Adipose tissue (tissue), 3 donors: Measurements from ENCODE around the gene PCDHA9. TPM values are rescaled to one million over a fixed set of nuclear protein-coding genes. Genes with fewer than 3 reads are reported as not detected.
"Not testable (repeated sequence)": the region's sequence is repeated elsewhere in the genome, so short reads cannot be mapped to it uniquely, and the experiment has no call there.

Source experiments
- H3K27ac ChIP-seq: one replicate; pipeline ENCODE4 v1.5.1; 2013; ENCODE audit warnings: low read depth, low read length
- WGBS, 3 donors: extraction: QIAGEN DNeasy Blood & Tissue Kit; methylation state at CpG; one replicate each; pipeline ENCODE4 v1.1.7; 2013; 5-methylcytosine and 5-hydroxymethylcytosine counted together
- polyA plus RNA-seq, 3 donors: library from polyadenylated mRNA; stranded (reverse); fragments of 200-250 nt; gene quantifications; one replicate each; pipeline ENCODE4 v1.2.3, GENCODE V29; 2013
- donor health status: healthy with polysubstance abuse.
- donor health status: Bipolar disorder and iron deficiency.
- donor health status: healthy.

The PCDHA9 gene
- polyA plus RNA-seq, 3 donors = 0.02 TPM; not detected in 2

DNA sequence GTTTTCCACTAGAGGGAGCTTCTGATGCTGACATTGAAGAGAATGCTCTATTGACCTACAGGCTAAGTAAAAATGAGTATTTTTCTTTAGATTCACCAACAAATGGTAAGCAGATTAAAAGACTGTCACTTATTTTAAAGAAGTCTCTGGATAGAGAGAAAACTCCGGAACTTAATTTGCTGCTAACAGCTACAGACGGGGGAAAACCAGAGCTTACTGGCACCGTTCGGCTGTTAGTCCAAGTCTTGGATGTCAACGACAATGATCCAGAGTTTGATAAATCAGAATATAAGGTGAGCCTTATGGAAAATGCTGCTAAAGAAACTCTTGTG is 21.3 kb downstream of the PCDHA9 start:
- WGBS, 3 donors = 51 to 58% (median 54%) methylated on average over 5 of the region's 5 CpGs

GRCh38 chr5:140870221-140871201 is 22.3 kb downstream of the PCDHA9 start:
- 42 to 43% (median 42%) methylated on average over 111 to 114 of the region's 114 CpGs for WGBS, 3 donors
- no peak overlapping the region for H3K27ac ChIP-seq

More for the DNA sequence above, 21.3 kb downstream of the PCDHA9 start:
- no peak overlapping the region for H3K27ac ChIP-seq

DNA sequence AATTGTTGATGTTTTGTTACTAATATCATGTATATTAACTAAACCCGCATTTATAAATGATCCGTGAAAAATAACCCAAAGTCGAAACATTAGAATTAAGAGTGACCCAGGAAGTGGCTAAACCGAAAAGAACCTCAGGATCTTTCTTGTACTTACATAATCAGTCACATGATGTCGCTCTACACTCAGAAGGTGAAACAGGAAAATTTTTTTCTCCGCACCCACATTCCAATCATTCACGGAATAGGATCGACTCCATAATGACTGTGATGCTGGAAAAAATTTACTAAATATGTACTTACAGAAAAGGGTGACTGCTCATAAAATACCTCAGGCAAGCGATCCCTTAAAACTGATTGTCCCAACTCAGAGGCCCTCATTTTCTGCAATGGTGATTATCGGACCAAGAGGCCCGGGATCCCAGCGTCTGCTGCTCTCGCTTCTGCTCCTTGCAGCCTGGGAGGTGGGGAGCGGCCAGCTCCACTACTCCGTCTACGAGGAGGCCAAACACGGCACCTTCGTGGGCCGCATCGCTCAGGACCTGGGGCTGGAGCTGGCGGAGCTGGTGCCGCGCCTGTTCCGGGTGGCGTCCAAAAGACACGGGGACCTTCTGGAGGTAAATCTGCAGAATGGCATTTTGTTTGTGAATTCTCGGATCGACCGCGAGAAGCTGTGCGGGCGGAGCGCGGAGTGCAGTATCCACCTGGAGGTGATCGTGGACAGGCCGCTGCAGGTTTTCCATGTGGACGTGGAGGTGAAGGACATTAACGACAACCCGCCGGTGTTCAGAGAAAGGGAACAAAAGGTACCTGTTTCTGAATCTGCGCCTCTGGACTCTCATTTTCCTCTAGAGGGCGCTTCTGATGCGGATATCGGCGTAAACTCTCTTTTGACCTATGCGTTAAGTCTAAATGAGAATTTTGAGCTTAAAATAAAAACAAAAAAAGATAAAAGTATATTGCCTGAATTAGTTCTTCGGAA is 27.2 kb downstream of the PCDHA9 start, which contains the start of gene PCDHA12:
Gene PCDHA12 (plus strand): TSS at position 224 of the 981 bp plus-strand sequence. CDS start 165 bp downstream, at position 389.
- 14 to 20% (median 15%) methylated on average over 47 of the region's 47 CpGs for WGBS, 3 donors
- H3K27ac ChIP-seq = no peak within 1 kb of the TSS

- 38 to 39% (median 38%) methylated on average over 80 of the region's 80 CpGs for WGBS, 3 donors
- not testable (repeated sequence) for H3K27ac ChIP-seq
These were observed 28.5 kb downstream of the PCDHA9 start for GRCh38 chr5:140876541-140877261.

- 43 to 44% (median 44%) methylated on average over 26 to 37 of the region's 37 CpGs for WGBS, 3 donors
- no peak overlapping the region for H3K27ac ChIP-seq
These were observed 29.0 kb downstream of the PCDHA9 start for GRCh38 chr5:140877262-140877581.

DNA sequence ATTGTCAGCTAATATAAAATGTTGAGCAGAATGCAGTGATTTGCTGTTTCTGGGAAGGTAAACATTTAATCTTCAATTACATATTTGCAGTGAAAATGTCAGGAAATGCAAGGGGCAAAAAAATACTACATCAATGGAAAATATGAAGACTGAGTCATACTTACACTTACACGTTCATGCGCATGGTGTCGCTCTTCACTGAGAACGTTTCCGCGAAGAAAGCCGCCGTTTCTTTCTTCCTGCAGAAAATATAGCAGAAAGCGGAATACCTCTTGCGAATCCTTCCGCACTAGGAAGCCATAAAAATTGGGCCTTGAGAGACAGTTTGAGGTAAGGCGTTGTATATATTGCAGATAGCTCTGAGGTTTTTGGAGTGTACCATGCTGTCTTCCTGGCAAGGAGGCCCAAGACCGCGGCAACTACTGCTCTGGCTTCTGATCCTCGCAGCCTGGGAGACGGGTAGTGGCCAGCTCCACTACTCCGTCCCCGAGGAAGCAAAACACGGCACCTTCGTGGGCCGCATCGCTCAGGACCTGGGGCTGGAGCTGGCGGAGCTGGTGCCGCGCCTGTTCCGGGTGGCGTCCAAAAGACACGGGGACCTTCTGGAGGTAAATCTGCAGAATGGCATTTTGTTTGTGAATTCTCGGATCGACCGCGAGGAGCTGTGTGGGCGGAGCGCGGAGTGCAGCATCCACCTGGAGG is 33.9 kb downstream of the PCDHA9 start, which contains the start of gene PCDHA13:
Gene PCDHA13 (plus strand): TSS at position 236 of the 702 bp plus-strand sequence. CDS start 145 bp downstream, at position 381.
- WGBS, 3 donors = 9 to 11% (median 10%) methylated on average over 31 to 33 of the region's 35 CpGs
- no peak within 1 kb of the TSS for H3K27ac ChIP-seq

DNA sequence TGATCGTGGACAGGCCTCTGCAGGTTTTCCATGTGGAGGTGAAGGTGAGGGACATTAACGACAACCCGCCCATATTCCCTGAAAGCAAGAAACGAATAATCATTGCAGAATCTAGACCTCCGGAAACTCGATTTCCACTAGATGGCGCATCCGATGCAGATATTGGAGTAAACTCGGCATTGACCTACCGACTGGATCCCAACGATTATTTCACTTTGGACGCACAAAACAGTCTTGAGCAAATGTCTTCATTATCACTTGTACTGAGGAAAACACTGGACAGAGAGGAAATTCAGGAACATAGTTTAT is 34.4 kb downstream of the PCDHA9 start:
- no peak overlapping the region for H3K27ac ChIP-seq
- 12 to 16% (median 14%) methylated on average over 12 of the region's 12 CpGs for WGBS, 3 donors

DNA sequence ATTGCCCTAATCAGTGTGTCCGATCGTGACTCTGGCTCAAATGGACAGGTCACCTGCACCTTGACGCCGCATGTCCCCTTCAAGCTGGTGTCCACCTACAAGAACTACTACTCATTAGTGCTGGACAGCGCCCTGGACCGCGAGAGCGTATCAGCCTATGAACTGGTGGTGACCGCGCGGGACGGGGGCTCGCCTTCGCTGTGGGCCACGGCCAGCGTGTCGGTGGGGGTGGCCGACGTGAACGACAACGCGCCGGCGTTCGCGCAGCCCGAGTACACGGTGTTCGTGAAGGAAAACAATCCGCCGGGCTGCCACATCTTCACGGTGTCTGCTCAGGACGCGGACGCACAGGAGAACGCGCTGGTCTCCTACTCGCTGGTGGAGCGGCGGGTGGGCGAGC is 35.2 kb downstream of the PCDHA9 start:
- WGBS, 3 donors = 37 to 42% (median 38%) methylated on average over 41 of the region's 41 CpGs
- H3K27ac ChIP-seq = no peak overlapping the region

GRCh38 chr5:140883927-140884697 is 35.9 kb downstream of the PCDHA9 start:
- no peak overlapping the region for H3K27ac ChIP-seq
- 30 to 41% (median 33%) methylated on average over 67 to 79 of the region's 79 CpGs for WGBS, 3 donors

Other genes starting within 250 kb of the PCDHA9 start
- 100 to 1,000 TPM in 1 of 3 donors, 10 to 100 TPM in 2; 14.1 to 162 (median 73.4) TPM for gene CD14, start 215.2 kb upstream of the PCDHA9 start, polyA plus RNA-seq
- 10 to 100 TPM; 12.6 to 18.7 (median 17.5) TPM for gene TMCO6, start 208.9 kb upstream of the PCDHA9 start, polyA plus RNA-seq
- gene NDUFA2, start 200.8 kb upstream of the PCDHA9 start, polyA plus RNA-seq = 100 to 1,000 TPM in 2 of 3 donors, 10 to 100 TPM in 1; 89.9 to 200 (median 187) TPM
- 10 to 100 TPM; 39.8 to 70.2 (median 65.8) TPM for gene IK, start 200.6 kb upstream of the PCDHA9 start, polyA plus RNA-seq
- 10 to 100 TPM; 12.1 to 16.9 (median 15.7) TPM for gene WDR55, start 183.5 kb upstream of the PCDHA9 start, polyA plus RNA-seq
- 1 to 10 TPM in 1 of 3 donors, under 1 TPM in 2; 0.68 to 1.4 (median 0.79) TPM for gene DND1, start 174.8 kb upstream of the PCDHA9 start, polyA plus RNA-seq
- gene HARS1, start 157.0 kb upstream of the PCDHA9 start, polyA plus RNA-seq = 10 to 100 TPM; 34.8 to 46.7 (median 44.6) TPM
- 10 to 100 TPM; 12.0 to 14.5 (median 12.1) TPM for gene HARS2, start 156.9 kb upstream of the PCDHA9 start, polyA plus RNA-seq
- gene ZMAT2, start 147.9 kb upstream of the PCDHA9 start, polyA plus RNA-seq = 10 to 100 TPM; 26.8 to 91.7 (median 67.9) TPM
- under 1 TPM in 2 of 3 donors, not detected in 1; 0.03 to 0.11 TPM for gene PCDHA1, start 62.2 kb upstream of the PCDHA9 start, polyA plus RNA-seq
- gene PCDHA2, start 53.5 kb upstream of the PCDHA9 start, polyA plus RNA-seq = under 1 TPM in 2 of 3 donors, not detected in 1; 0.03 to 0.09 TPM
- gene PCDHA3, start 47.3 kb upstream of the PCDHA9 start, polyA plus RNA-seq = under 1 TPM; 0.11 to 0.52 (median 0.12) TPM
- gene PCDHA4, start 41.3 kb upstream of the PCDHA9 start, polyA plus RNA-seq = 1 to 10 TPM in 1 of 3 donors, under 1 TPM in 2; under 0.01 to 1.7 (median 0.04) TPM
- under 1 TPM; 0.06 to 0.13 (median 0.11) TPM for gene PCDHA5, start 26.8 kb upstream of the PCDHA9 start, polyA plus RNA-seq
- gene PCDHA6, start 20.4 kb upstream of the PCDHA9 start, polyA plus RNA-seq = under 1 TPM in 2 of 3 donors, not detected in 1; 0.10 to 0.49 TPM
- gene PCDHA7, start 14.1 kb upstream of the PCDHA9 start, polyA plus RNA-seq = under 1 TPM; 0.10 to 0.22 (median 0.14) TPM
- under 1 TPM in 2 of 3 donors, not detected in 1; 0.01 to 0.07 TPM for gene PCDHA8, start 7.2 kb upstream of the PCDHA9 start, polyA plus RNA-seq
- gene PCDHA10, start 7.5 kb downstream of the PCDHA9 start, polyA plus RNA-seq = under 1 TPM in 2 of 3 donors, not detected in 1; 0.11 to 0.17 TPM
- under 1 TPM in 2 of 3 donors, not detected in 1; 0.03 to 0.15 TPM for gene PCDHA11, start 20.6 kb downstream of the PCDHA9 start, polyA plus RNA-seq
- gene PCDHA12, start 26.9 kb downstream of the PCDHA9 start, polyA plus RNA-seq = under 1 TPM in 2 of 3 donors, not detected in 1; 0.03 to 0.21 TPM
- under 1 TPM; 0.11 to 0.25 (median 0.16) TPM for gene PCDHA13, start 33.7 kb downstream of the PCDHA9 start, polyA plus RNA-seq
- under 1 TPM in 2 of 3 donors, not detected in 1; 0.03 to 0.28 TPM for gene PCDHAC1, start 77.9 kb downstream of the PCDHA9 start, polyA plus RNA-seq
- gene PCDHAC2, start 118.1 kb downstream of the PCDHA9 start, polyA plus RNA-seq = under 1 TPM; 0.11 to 0.28 (median 0.25) TPM
- under 1 TPM in 1 of 3 donors, not detected in 2; 0.05 TPM for gene PCDHB1, start 203.0 kb downstream of the PCDHA9 start, polyA plus RNA-seq
- gene PCDHB2, start 246.2 kb downstream of the PCDHA9 start, polyA plus RNA-seq = 1 to 10 TPM in 1 of 3 donors, under 1 TPM in 2; 0.74 to 3.2 (median 0.79) TPM